ENCODE data around the gene PLA2G12B. TPM values are rescaled to one million over a fixed set of nuclear protein-coding genes. Genes with fewer than 3 reads are reported as not detected.

PLA2G12B gene
- total RNA-seq, 1 donor from 2014 or later = not detected

GRCh38 chr10:72888151-72888638 lies 66.4 kb downstream of the PLA2G12B start:
- Mint-ChIP-seq H3K27me3 (no peaks in the 10 kb centered on the region), H3K9me3 (no peaks in the 10 kb centered on the region), H3K36me3 (ENCODE audit: low read depth) (peaks cover 32% of the 10 kb centered on the region), H3K27ac (no peak overlapping the region), H3K4me3 (no peak overlapping the region), H3K4me1 (peaks cover 9% of the 10 kb centered on the region)
- ATAC-seq (ENCODE audit: low read depth) = no peak
- ChIA-PET POLR2A (no interaction called here), CTCF (no interaction called here)
- no peak for DNase-seq
- TF ChIP-seq, protein P1, sequence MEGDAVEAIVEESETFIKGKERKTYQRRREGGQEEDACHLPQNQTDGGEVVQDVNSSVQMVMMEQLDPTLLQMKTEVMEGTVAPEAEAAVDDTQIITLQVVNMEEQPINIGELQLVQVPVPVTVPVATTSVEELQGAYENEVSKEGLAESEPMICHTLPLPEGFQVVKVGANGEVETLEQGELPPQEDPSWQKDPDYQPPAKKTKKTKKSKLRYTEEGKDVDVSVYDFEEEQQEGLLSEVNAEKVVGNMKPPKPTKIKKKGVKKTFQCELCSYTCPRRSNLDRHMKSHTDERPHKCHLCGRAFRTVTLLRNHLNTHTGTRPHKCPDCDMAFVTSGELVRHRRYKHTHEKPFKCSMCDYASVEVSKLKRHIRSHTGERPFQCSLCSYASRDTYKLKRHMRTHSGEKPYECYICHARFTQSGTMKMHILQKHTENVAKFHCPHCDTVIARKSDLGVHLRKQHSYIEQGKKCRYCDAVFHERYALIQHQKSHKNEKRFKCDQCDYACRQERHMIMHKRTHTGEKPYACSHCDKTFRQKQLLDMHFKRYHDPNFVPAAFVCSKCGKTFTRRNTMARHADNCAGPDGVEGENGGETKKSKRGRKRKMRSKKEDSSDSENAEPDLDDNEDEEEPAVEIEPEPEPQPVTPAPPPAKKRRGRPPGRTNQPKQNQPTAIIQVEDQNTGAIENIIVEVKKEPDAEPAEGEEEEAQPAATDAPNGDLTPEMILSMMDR (IDR thresholded peaks at IDR 0.05) = no peak
- intact Hi-C loops (cut with micrococcal nuclease) = no loop called here

GRCh38 chr10:72887043-72887442 lies 67.6 kb downstream of the PLA2G12B start:
- Mint-ChIP-seq H3K4me3 (peak overlapping the region; percentile 58), H3K4me1 (peaks cover 9% of the 10 kb centered on the region), H3K27ac (no peak overlapping the region), H3K27me3 (no peaks in the 10 kb centered on the region), H3K9me3 (peaks cover 6% of the 10 kb centered on the region), H3K36me3 (ENCODE audit: low read depth) (peaks cover 40% of the 10 kb centered on the region)
- intact Hi-C loops (cut with micrococcal nuclease) = no loop called here
- CTCF ChIA-PET = no interaction called here
- POLR2A ChIA-PET = no interaction called here
- no peak for ATAC-seq (ENCODE audit: low read depth)
- DNase-seq = no peak
- TF ChIP-seq, protein P1 (IDR thresholded peaks at IDR 0.05) = no peak

- intact Hi-C loops (cut with micrococcal nuclease) = no loop called here
- TF ChIP-seq, protein P1 (IDR thresholded peaks at IDR 0.05) = no peak
- POLR2A ChIA-PET = no interaction called here
- H3K27ac Mint-ChIP-seq = no peak overlapping the region
- no peak overlapping the region for H3K4me3 Mint-ChIP-seq
- H3K36me3 Mint-ChIP-seq (ENCODE audit: low read depth) = peaks cover 44% of the 10 kb centered on the region
- CTCF ChIA-PET = no interaction called here
- H3K9me3 Mint-ChIP-seq = peaks cover 8% of the 10 kb centered on the region
- H3K4me1 Mint-ChIP-seq = peaks cover 9% of the 10 kb centered on the region
- ATAC-seq (ENCODE audit: low read depth) (no peak), DNase-seq (no peak)
- H3K27me3 Mint-ChIP-seq = no peaks in the 10 kb centered on the region
Measured at GRCh38 chr10:72886621-72887020, 68.0 kb downstream of the PLA2G12B start.

DNA sequence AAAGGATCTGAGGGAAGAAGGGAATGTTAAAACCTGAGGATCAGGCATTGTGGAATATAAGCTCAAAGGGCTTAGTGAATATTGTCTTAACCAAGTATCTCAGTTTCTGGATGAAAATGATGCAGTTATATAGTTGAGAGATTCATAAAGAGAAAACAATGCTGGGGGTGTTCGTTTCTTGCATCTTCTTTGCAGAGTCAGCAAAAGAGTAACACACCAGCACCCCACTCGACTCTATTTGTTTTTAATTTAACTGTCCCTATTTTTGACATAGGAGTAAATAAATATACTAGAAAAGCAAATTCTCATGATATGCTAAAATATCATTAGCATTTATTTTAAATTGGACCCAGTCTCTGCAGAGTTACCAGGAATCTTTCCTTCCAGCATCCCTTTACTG lies 68.7 kb downstream of the PLA2G12B start:
- Mint-ChIP-seq H3K9me3 (peaks cover 8% of the 10 kb centered on the region), H3K4me1 (peaks cover 9% of the 10 kb centered on the region), H3K4me3 (no peak overlapping the region), H3K27me3 (no peaks in the 10 kb centered on the region), H3K27ac (no peak overlapping the region), H3K36me3 (ENCODE audit: low read depth) (peaks cover 46% of the 10 kb centered on the region)
- TF ChIP-seq, protein P1 (IDR thresholded peaks at IDR 0.05) = no peak
- ATAC-seq (ENCODE audit: low read depth) (no peak), DNase-seq (no peak)
- ChIA-PET POLR2A (no interaction called here), CTCF (no interaction called here)
- intact Hi-C loops (cut with micrococcal nuclease) = no loop called here

Other genes with a start within 250 kb of the PLA2G12B start
- 0.17 TPM in 1 of 2 replicates, not detected in the other for gene OIT3, start 61.1 kb downstream of the PLA2G12B start, total RNA-seq
- 19.8 and 20.5 TPM in 2 replicates for gene P4HA1, start 142.1 kb upstream of the PLA2G12B start, total RNA-seq
- gene NUDT13, start 155.6 kb upstream of the PLA2G12B start, total RNA-seq = 3.5 and 4.6 TPM in 2 replicates
- gene ECD, start 213.2 kb upstream of the PLA2G12B start, total RNA-seq = 31.8 and 35.0 TPM in 2 replicates
- 11.4 and 16.0 TPM in 2 replicates for gene FAM149B1, start 213.3 kb upstream of the PLA2G12B start, total RNA-seq

All from activated B cell treated with CpG ODN at 0.5 μM for 24 hours (primary cell).